ENCODE data around the gene BOD1.
"Not testable (repeated sequence)": the region's sequence is repeated elsewhere in the genome, so short reads cannot be mapped to it uniquely, and the experiment has no call there.

The BOD1 gene

GRCh38 chr5:173613433-173614159, 2.9 kb downstream of the BOD1 start:
- H3K4me3 Mint-ChIP-seq = peak overlapping the region; percentile 93
- H3K9me3 Mint-ChIP-seq = no peaks in the 10 kb centered on the region
- H3K27ac Mint-ChIP-seq = no peak overlapping the region
- H3K36me3 Mint-ChIP-seq (ENCODE audit: low read depth) = peaks cover 73% of the 10 kb centered on the region
- no peak for DNase-seq
- H3K27me3 Mint-ChIP-seq = no peaks in the 10 kb centered on the region
- peaks cover 55% of the 10 kb centered on the region for H3K4me1 Mint-ChIP-seq (ENCODE audit: low read depth)

- no peaks in the 10 kb centered on the region for H3K27me3 Mint-ChIP-seq
- H3K36me3 Mint-ChIP-seq (ENCODE audit: low read depth) = peaks cover 79% of the 10 kb centered on the region
- H3K4me3 Mint-ChIP-seq = no peak overlapping the region
- peaks cover 55% of the 10 kb centered on the region for H3K4me1 Mint-ChIP-seq (ENCODE audit: low read depth)
- no peak overlapping the region for H3K27ac Mint-ChIP-seq
- DNase-seq = no peak
- H3K9me3 Mint-ChIP-seq = no peaks in the 10 kb centered on the region
Observed at GRCh38 chr5:173612948-173613347, 3.5 kb downstream of the BOD1 start.

GRCh38 chr5:173611706-173612105, 4.7 kb downstream of the BOD1 start:
- no peak overlapping the region for H3K4me3 Mint-ChIP-seq
- H3K27me3 Mint-ChIP-seq = no peaks in the 10 kb centered on the region
- H3K36me3 Mint-ChIP-seq (ENCODE audit: low read depth) = peaks cover 92% of the 10 kb centered on the region
- DNase-seq = no peak
- H3K9me3 Mint-ChIP-seq = no peaks in the 10 kb centered on the region
- no peak overlapping the region for H3K27ac Mint-ChIP-seq
- H3K4me1 Mint-ChIP-seq (ENCODE audit: low read depth) = peaks cover 48% of the 10 kb centered on the region

GRCh38 chr5:173604141-173604540, 12.3 kb downstream of the BOD1 start:
- Mint-ChIP-seq H3K27ac (no peak overlapping the region), H3K4me1 (ENCODE audit: low read depth) (peaks cover 1% of the 10 kb centered on the region), H3K27me3 (no peaks in the 10 kb centered on the region), H3K36me3 (ENCODE audit: low read depth) (peaks cover 89% of the 10 kb centered on the region), H3K9me3 (no peaks in the 10 kb centered on the region), H3K4me3 (no peak overlapping the region)
- no peak for DNase-seq

- no peak overlapping the region for H3K27ac Mint-ChIP-seq
- no peaks in the 10 kb centered on the region for H3K27me3 Mint-ChIP-seq
- no peaks in the 10 kb centered on the region for H3K9me3 Mint-ChIP-seq
- peaks cover 79% of the 10 kb centered on the region for H3K36me3 Mint-ChIP-seq (ENCODE audit: low read depth)
- DNase-seq = no peak
- H3K4me1 Mint-ChIP-seq (ENCODE audit: low read depth) = peaks cover 1% of the 10 kb centered on the region
- no peak overlapping the region for H3K4me3 Mint-ChIP-seq
Observed at GRCh38 chr5:173602423-173602822, 14.0 kb downstream of the BOD1 start.

- H3K4me1 Mint-ChIP-seq (ENCODE audit: low read depth) = peaks cover 1% of the 10 kb centered on the region
- H3K27me3 Mint-ChIP-seq = no peaks in the 10 kb centered on the region
- H3K4me3 Mint-ChIP-seq = no peak overlapping the region
- no peak for DNase-seq
- H3K9me3 Mint-ChIP-seq = peaks cover 17% of the 10 kb centered on the region
- H3K36me3 Mint-ChIP-seq (ENCODE audit: low read depth) = peaks cover 67% of the 10 kb centered on the region
- no peak overlapping the region for H3K27ac Mint-ChIP-seq
Observed at GRCh38 chr5:173598686-173599085, 17.8 kb downstream of the BOD1 start.

GRCh38 chr5:173597304-173597703, 19.1 kb downstream of the BOD1 start:
- H3K27ac Mint-ChIP-seq = no peak overlapping the region
- H3K4me1 Mint-ChIP-seq (ENCODE audit: low read depth) = peaks cover 1% of the 10 kb centered on the region
- H3K9me3 Mint-ChIP-seq = peaks cover 30% of the 10 kb centered on the region
- DNase-seq = no peak
- H3K36me3 Mint-ChIP-seq (ENCODE audit: low read depth) = peaks cover 67% of the 10 kb centered on the region
- H3K27me3 Mint-ChIP-seq = no peaks in the 10 kb centered on the region
- H3K4me3 Mint-ChIP-seq = no peak overlapping the region

GRCh38 chr5:173595841-173596240, 20.6 kb downstream of the BOD1 start:
- no peak for DNase-seq
- H3K4me1 Mint-ChIP-seq (ENCODE audit: low read depth) = no peaks in the 10 kb centered on the region
- no peaks in the 10 kb centered on the region for H3K27me3 Mint-ChIP-seq
- H3K27ac Mint-ChIP-seq = no peak overlapping the region
- H3K9me3 Mint-ChIP-seq = peaks cover 41% of the 10 kb centered on the region
- no peak overlapping the region for H3K4me3 Mint-ChIP-seq
- H3K36me3 Mint-ChIP-seq (ENCODE audit: low read depth) = peaks cover 62% of the 10 kb centered on the region

- Mint-ChIP-seq H3K4me1 (ENCODE audit: low read depth) (no peaks in the 10 kb centered on the region), H3K27ac (no peak overlapping the region), H3K9me3 (peaks cover 45% of the 10 kb centered on the region), H3K36me3 (ENCODE audit: low read depth) (peaks cover 49% of the 10 kb centered on the region), H3K4me3 (no peak overlapping the region), H3K27me3 (no peaks in the 10 kb centered on the region)
- no peak for DNase-seq
Observed at GRCh38 chr5:173594061-173594460, 22.4 kb downstream of the BOD1 start.

GRCh38 chr5:173592050-173592669, 24.3 kb downstream of the BOD1 start:
- DNase-seq = no peak
- Mint-ChIP-seq H3K4me3 (no peak overlapping the region), H3K4me1 (ENCODE audit: low read depth) (no peaks in the 10 kb centered on the region), H3K27me3 (no peaks in the 10 kb centered on the region), H3K27ac (no peak overlapping the region), H3K9me3 (peaks cover 55% of the 10 kb centered on the region), H3K36me3 (ENCODE audit: low read depth) (peaks cover 41% of the 10 kb centered on the region)

GRCh38 chr5:173591056-173591514, 25.4 kb downstream of the BOD1 start:
- peaks cover 44% of the 10 kb centered on the region for H3K36me3 Mint-ChIP-seq (ENCODE audit: low read depth)
- peaks cover 61% of the 10 kb centered on the region for H3K9me3 Mint-ChIP-seq
- DNase-seq = no peak
- no peaks in the 10 kb centered on the region for H3K27me3 Mint-ChIP-seq
- no peak overlapping the region for H3K27ac Mint-ChIP-seq
- H3K4me3 Mint-ChIP-seq = no peak overlapping the region
- no peaks in the 10 kb centered on the region for H3K4me1 Mint-ChIP-seq (ENCODE audit: low read depth)

- Mint-ChIP-seq H3K27ac (no peak overlapping the region), H3K9me3 (peaks cover 66% of the 10 kb centered on the region), H3K27me3 (no peaks in the 10 kb centered on the region), H3K4me1 (ENCODE audit: low read depth) (no peaks in the 10 kb centered on the region), H3K4me3 (no peak overlapping the region), H3K36me3 (ENCODE audit: low read depth) (peaks cover 41% of the 10 kb centered on the region)
- DNase-seq = no peak
Observed at GRCh38 chr5:173590436-173591055, 25.9 kb downstream of the BOD1 start.

GRCh38 chr5:173586133-173586532, 30.3 kb downstream of the BOD1 start:
- not testable (repeated sequence) for H3K27ac Mint-ChIP-seq; H3K27me3 Mint-ChIP-seq; H3K4me3 Mint-ChIP-seq; DNase-seq; H3K4me1 Mint-ChIP-seq (ENCODE audit: low read depth)
- Mint-ChIP-seq H3K36me3 (ENCODE audit: low read depth) (peaks cover 11% of the 10 kb centered on the region), H3K9me3 (peaks cover 38% of the 10 kb centered on the region)

- Mint-ChIP-seq H3K27me3 (peaks cover 9% of the 10 kb centered on the region), H3K27ac (no peak overlapping the region), H3K36me3 (ENCODE audit: low read depth) (peaks cover 11% of the 10 kb centered on the region), H3K9me3 (peaks cover 37% of the 10 kb centered on the region), H3K4me1 (ENCODE audit: low read depth) (no peaks in the 10 kb centered on the region), H3K4me3 (no peak overlapping the region)
- no peak for DNase-seq
Observed at GRCh38 chr5:173583346-173583745, 33.1 kb downstream of the BOD1 start.

All from activated T-cell treated with anti-CD3 and anti-CD28 coated beads, Interleukin-2, amount 50 U/mL, for 24 hours (primary cell).